ENCODE data around the gene TAC3.
"Not testable (repeated sequence)": the region's sequence is repeated elsewhere in the genome, so short reads cannot be mapped to it uniquely, and the experiment has no call there.

TAC3 gene

DNA sequence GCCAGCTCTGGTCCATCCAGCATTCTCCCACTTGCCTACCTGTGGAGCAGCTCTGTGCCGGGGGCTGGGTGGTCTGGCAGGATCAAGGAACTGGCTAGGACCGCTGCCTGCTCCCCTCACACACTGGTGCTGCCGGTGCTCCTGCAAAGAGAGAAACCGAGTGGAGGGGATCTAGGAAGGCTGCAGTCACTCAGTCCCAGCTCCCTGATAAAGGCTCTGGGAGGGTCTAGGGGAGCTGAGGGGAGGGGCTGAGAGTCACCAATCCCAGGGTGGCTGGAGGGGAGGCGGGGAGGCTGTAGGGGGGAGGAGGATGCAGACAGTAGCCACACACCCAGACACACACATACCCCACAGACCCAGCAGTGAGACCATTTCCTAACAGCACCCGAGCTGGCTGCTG is at the start of gene TAC3:
Gene TAC3 (minus strand): TSS at position 182 of the 400 bp plus-strand sequence. CDS start 732 bp downstream, outside the sequence.
- no peak for DNase-seq (ENCODE audit: low read depth)

DNA sequence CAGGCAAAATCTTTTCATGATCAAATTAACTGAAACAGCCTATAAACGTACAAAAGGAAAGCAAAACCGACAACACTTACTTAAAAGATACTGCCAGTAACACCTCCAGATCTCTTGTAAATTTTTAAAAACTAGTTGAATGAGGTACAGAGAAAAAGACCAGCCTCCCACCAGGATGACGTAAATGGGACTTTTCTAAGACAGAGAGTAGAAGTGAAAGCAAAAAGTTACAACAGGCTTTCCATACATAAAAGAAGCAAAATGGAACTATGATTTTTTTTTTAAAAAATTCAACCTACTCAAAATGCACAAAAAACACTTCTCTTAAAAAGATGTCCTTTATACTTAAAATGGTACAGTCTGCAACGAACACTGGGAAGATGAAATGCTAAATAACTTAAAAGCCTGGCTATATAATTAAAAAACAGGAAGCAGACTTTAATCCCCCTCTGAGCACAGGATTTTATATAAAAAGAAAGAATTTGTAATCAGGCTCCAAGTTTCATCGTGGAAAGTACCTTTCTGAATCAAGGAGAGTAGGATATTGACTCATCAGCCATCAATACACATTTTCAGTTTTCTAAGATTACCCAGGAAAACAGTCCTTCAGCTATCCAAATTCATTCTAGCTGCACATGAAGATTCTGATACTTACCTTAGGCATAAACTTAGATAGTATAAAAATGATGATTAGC is 47.8 kb upstream of the TAC3 start:
- no peak for DNase-seq (ENCODE audit: low read depth)

DNA sequence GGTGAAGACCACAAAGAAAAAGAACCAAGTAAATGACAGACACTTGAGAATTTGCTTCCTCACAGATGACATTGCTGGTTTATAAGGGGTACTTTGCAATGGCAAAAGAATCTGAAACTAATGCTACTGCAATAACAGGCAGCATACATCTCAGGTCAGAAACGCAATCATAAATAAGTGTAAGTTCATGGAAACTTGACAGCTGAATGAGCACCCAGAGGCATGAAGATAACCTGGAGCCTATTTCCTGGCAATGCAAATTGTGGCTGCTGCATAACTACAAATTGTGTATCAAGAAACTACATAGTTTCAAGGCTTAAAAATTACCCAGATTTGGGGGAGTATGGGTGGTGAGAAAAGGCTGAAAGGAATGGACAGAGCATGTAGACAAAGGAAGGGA is 42.1 kb upstream of the TAC3 start:
- no peak for DNase-seq (ENCODE audit: low read depth)

DNA sequence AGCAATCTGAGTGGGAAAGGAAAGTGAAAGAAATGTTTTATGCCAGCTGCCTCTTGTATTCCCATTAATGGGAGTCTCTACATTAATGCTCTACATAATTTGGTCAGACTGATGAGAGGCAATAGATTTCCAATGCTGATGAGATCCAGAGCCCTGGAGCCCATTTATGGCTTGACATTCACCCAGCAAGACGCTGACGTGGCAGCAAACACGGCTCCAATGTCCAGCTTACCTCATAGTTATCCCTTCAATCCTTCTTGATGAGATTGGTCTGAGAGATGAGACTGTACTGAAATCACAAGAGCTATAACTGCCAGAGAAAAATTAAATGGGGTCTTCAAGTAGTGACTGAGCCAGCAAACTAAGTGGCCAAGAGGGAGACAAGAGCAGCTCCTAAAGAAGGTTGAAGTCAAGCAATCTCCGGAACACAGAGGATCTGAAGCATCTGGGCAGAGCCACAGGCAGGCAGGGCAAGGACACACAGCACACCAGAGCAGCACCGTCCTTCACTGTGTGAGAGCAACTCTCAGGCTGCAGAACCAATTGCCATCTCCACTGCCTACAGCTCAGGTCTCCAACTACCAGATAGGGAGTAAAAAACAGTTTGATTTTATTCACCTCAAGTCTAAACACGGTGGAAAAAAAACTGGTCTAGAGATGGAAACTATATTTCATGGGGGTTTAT is 40.9 kb upstream of the TAC3 start:
- DNase-seq (ENCODE audit: low read depth) = no peak

DNA sequence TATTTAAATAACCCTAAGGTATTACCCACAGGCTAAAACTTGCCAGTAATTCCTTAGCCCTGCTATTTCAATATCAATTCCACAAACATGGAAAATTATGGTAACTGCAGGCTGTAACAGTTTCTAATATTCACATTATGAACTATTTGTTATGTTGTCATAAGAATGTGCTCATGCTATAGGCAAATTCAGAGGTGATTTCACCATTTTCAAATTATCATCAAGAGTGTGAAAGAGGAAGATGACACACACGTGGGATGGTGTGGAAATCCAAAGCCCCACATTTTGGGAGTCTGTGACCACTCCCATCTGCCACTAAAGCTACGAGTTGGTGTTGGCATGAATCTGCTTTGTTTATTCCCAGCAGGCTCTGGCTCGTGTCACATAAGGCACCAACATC is 39.5 kb upstream of the TAC3 start:
- DNase-seq (ENCODE audit: low read depth) = no peak

DNA sequence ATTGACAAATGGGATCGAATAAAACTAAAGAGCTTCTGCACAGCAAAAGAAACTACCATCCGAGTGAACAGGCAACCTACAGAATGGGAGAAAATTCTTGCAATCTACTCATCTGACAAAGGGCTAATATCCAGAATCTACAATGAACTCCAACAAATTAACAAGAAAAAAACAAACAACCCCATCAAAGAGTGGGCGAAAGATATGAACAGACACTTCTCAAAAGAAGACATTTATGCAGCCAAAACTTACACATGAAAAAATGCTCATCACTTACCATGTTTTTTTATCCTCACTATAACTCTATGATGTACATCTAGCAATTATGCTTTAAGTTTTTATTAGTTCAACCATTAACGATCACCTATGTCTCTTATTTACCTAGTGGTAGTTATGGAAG is 37.6 kb upstream of the TAC3 start:
- DNase-seq (ENCODE audit: low read depth) = not testable (repeated sequence)

DNA sequence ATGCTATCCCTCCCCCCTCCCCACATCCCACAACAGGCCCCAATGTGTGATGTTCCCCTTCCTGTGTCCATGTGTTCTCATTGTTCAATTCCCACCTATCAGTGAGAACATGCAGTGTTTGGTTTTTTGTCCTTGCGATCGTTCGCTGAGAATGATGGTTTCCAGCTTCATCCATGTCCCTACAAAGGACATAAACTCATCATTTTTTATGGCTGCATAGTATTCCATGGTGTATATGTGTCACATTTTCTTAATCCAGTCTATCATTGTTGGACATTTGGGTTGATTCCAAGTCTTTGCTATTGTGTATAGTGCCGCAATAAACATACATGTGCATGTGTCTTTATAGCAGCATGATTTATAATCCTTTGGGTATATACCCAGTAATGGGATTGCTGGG is 36.8 kb upstream of the TAC3 start:
- DNase-seq (ENCODE audit: low read depth) = not testable (repeated sequence)

DNA sequence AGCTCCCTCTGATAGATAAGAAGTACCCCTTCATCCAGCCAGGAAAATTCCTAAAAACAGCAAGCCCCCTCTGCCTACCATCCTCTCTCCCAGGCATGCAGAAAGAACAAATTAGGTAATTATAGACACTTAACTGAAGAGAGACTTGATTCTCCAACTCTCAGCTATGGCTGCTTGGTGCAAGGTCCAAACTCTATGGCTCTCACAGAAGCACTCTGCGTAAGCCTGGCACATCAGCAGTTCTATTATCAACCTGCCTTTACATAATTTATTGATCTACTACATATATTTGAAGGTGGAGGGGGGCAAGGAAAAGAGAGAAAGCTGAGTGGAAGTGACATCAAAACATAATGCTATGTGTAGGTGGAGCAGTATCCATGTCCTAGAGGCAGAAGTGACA is 34.7 kb upstream of the TAC3 start:
- DNase-seq (ENCODE audit: low read depth) = no peak

DNA sequence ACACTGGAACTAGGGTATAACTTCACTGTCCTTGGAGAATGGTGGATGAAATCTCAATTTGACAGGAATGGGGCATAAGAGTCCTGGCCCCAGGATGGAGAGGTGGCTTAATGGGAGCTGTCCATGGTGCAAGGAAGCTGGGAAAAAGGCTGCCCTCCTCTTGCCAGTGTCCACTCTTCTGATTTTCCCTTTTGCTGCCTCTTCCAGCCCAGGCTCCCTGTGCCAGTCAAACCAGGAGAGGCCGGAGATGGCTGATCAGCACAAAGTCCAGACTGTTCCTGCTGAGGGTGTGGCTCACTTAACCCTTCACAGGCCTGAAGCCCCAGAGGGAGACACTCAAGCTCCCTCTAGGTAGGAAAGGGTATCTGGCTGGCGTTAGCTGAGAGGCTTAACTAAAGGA is 33.6 kb upstream of the TAC3 start, which contains the start of gene MYO1A:
Gene MYO1A (minus strand): TSS at position 240 of the 400 bp plus-strand sequence. CDS start 1,806 bp downstream, outside the sequence.
- no peak for DNase-seq (ENCODE audit: low read depth)

DNA sequence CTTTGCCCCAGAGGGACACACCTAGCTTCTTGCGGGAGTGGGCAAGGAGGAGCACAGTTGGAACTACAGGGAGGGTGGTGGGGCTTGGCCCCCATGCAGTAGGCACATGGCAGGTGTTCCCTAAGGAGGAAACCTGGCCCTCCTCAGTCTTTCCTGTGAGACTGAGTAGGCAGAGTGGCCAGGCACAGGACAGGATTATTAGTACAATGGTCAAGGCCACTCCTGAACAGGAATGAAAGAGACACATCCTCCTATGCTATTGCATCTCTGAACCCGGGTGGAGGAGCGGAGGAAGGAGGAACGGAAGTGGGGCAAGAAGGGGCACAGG is 32.8 kb upstream of the TAC3 start:
- DNase-seq (ENCODE audit: low read depth) = no peak

DNA sequence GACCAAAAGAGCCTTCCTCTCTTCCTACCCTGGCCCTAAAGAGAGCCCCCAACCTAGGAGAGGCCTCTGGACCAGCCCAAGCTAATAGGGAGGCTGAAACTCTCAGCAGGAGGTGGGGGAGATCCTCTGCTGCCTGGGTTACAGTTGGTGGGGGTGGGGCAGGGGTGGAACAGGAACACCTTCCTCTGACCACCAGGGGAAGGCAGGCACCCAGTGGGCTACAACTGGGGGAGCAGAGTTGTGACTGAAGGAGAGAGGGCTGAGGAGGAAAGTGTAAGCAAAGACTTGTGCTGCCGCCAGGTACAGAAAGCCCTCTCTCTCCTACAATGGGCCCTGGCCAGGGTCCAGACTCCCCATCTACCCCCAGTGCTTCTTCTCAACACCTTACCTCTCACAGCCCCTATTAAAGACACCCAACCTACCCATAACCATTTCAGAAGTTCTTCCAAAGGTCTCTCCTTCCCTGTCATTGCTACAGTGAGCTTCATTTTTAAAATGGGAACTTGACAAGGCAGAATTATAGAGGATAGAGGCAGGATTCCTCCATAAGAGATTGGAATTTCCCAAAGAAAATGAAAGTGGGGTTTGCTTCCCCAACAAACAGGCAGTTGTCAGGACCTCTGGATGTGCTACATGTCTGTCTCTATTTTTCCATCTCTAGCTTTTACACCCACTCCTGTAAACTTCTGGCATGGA is 32.2 kb upstream of the TAC3 start:
- no peak for DNase-seq (ENCODE audit: low read depth)

DNA sequence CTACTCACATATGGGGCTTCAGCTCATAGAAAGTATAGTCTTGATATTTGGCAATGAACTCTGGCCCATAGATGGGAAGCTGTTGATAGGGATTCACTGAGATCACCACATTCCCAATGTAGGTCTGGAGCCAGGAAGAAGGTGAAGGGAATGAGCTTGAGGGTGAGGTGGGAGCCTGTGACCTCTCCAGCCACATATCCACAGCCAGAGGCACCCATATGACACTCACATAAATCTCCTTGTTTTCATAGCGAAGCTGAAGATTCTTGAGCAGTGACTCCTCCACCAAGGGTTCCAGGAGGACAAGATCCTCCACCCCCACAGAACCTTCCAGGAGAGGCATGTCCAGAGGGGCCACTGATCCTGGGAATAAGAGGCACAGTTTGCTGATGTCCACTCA is 31.7 kb upstream of the TAC3 start:
- no peak for DNase-seq (ENCODE audit: low read depth)

DNA sequence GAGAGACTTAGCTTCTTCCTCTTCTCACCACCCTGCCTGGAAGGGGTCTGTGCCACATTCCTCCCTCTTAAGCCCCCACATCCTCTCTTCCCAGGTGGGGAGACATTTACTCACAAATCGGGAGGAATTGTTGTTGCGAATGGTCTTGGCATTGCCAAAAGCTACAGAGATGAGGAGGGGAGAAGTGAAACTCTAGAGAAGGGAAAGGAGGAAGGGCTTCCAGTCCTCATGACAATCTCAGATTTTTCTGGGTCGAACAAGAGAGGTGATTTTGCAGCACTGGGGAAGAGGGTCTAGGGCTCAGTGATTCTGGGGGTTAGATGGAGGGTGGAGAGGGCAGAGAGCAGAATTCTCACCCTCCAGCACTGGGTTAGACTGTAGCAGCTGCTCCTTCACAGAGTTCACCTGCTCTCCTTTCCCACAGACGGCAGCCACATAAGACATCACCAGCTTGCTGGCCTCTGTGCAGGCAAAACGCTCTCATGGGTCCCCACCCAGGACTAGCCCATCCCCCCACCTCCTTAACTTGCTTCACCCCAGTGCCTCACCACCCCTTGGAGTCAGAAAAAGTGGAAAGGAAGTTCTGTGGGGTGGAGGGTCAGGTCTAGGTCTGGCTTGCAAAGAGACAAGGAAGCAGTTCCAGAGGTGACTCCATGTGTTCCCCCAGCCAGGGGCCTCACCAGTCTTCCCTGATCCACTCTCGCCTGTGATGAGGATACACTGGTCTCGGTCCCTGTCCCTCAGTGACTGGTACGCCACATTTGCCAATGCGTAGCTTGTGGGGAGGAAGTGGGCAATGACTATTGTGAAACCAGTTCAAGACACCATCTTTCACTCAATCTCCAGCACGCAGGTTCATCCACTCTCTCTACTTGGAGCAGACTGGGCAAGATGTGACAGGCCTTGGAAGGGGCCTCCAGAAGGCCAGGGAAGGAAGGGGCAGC is 30.9 kb upstream of the TAC3 start:
- DNase-seq (ENCODE audit: low read depth) = no peak

DNA sequence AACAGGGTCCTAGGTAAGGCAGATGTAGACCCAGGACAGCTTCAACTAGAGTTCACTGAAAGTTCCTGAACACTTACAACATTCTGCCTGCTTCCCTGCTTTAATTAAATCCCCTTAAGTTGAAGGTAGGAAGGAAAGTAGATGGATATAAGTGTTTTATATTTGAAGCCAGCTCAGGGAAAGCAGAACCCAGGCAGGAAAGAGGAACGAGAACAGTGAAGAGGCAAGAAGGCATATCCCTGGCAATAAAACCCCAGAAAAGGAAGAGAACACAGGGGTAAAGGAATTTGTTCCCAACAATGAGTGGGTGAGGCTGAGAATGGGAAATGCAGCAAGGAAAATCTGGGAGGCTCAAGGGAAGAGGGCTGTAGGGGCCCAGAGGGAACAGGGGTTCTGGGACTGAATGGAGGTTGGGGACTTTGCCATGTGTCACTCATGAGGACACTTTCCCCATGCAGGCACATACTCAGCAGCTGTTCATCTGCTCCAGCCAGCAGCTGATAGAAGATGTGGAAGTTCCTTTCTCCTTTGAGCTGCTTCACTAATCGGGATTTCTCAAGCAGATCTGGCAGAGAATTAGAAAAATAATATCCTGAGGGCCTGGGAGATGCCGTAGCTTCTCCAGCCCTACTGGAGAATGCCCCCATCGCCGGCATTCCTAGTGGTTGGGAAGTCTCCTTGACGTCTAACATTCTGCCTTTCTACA is 29.9 kb upstream of the TAC3 start:
- DNase-seq (ENCODE audit: low read depth) = no peak

DNA sequence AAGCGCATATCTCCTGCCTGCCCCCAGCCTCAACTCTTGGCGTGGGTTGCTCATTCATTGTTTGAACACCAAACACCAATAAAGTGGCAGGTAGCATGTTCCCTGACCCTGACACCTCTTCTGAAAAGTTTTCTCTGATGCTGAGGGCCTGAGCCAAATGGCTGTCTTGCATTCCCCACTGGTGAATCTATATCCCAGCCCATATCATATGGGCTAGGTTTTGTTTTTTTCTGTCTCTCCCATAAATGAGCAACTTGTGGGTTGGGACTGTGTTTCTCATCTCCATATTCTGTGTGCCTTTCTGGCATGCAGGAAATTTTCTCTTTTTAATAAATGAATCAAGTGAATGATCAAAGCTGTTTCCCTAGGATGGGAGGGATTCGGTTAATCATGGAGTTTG is 28.6 kb upstream of the TAC3 start:
- no peak for DNase-seq (ENCODE audit: low read depth)

DNA sequence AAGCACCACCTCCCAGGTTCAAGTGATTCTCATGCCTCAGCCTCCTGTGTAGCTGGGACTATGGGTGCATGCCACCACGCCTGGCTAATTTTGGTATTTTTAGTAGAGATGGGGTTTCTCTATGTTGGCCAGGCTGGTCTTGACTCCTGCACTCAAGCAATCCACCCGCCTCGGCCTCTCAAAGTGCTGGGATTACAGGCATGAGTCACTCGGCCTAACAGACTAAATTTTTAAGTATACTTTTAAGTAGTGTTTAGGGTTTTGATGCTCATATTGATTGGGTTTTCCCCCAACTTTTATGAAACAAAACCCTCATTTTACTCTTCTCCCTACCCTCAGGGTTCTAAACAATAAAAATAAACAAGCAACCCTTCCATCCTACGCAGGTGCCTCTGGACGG is 28.1 kb upstream of the TAC3 start:
- no peak for DNase-seq (ENCODE audit: low read depth)

DNA sequence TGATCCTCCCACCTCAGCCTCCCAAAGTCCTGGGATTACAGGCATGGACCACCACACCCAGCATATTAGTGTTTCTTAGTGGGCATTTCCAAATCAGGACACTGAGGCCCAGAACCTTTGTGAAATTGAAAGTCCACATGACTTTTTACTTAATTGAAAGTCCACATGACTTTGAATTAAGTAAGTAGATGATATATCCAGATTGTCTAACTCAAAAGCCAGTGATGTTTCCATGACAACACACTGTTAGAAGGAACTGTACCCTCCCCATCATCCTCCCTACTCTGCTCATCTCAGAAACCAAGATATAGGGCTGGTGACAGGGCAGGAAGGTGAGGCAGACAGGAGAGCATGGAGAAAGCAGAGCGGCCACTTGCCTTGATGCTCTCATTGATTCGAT is 26.4 kb upstream of the TAC3 start:
- DNase-seq (ENCODE audit: low read depth) = no peak

DNA sequence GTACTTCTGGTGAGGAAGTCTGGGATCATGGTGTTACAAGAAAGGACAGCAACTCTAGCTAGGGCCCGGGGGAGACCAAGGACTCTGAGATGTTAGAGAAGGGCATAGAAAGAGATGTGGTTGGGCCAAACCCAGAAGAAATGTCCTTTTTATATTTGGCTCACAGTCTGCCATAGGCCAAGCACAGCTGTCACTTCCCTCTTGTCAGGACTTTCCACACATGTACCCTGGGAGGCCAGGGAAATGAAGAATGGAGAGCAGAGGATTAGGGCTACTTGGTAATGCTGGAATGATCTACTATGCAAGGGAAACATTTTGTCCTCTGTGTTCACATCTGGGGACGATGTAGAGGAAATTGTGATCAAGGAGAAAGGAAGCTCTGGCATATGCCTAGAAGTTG is 24.4 kb upstream of the TAC3 start:
- DNase-seq (ENCODE audit: low read depth) = no peak

DNA sequence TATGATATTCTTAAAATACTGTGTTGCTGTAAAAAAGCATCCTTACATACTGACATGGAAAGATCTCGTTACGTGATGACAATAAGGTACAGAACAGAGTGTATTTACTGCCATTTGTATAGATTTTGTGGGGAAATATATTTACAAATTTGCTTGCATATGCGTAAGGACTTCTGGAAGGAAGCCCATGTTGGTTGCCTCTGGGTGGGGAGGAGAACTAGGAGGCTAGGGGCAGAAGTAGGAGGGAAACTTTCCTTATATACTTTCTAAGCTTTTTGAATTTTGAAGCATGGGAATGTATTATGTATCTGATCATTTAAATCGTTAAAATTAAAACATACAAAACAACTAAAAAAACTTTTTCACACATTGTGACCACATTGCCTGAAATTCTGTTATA is 23.9 kb upstream of the TAC3 start:
- DNase-seq (ENCODE audit: low read depth) = no peak

DNA sequence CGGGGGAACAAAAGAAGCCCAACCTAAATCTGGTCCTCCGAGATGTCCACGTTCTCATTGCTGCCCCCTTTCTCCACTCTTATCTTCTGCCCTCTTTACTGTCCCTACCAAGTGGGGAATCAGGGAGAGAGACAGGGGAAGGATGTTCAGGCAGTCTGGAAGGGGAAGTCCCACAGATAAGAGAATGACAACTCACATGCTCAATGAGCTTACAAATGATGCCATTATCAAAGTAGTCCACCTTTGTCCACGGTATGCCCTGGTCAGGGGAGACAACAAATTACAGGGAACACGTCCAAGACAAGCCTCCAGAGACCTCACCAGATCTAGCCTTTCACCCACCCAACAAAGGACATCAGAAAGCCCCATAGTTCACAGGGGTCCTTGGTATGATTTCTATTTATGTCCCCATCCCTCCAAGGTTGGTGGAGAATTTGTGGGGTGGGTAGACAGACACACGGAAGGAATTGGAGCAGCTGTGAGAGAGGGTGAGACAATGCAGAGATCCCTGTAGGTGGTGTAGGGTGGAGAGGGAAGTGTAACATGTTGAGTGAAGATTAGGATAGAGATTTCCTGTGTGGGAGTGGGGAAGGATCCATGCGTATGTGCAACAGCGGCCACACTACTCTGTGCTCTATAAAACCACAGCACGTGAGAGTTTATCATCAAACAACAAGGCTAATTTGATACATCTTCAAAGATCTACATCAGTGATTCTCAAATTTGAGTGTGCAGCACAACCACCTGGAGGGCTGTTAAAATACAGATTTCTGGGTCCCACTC is 22.9 kb upstream of the TAC3 start:
- DNase-seq (ENCODE audit: low read depth) = no peak

DNA sequence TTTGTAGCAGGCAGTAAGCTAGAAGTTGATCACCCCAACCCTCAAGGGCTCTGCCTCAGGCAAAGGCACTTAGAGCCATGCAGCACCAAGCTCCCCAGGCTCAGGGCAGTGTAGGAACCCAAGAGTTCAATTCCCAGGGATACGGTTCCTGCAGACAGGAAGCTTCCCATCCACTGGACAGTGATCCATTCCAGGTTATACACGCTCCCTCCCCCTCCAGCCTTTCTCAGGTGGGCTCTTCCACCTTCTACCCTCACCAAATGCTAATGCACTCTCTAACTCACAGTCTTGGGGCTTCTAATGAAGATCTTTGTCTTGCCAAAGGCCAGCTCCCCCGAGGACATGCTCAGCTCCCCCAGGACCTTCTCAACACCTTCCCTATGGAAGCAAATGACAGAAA is 20.9 kb upstream of the TAC3 start:
- DNase-seq (ENCODE audit: low read depth) = no peak

All from activated T-cell treated with anti-CD3 and anti-CD28 coated beads for 1 hour (primary cell).